GM12872 (cell line): ENCODE results near the gene GSG1L.

Experiments used
- TF ChIP-seq, protein P1 (sequence below): IDR thresholded peaks from 3 replicates; pipeline ENCODE4 v1.5.1; 2011; ENCODE audit warnings: low read depth, mild to moderate bottlenecking, low read length, moderate library complexity; ENCODE audit not compliant: insufficient read depth

GSG1L gene

DNA sequence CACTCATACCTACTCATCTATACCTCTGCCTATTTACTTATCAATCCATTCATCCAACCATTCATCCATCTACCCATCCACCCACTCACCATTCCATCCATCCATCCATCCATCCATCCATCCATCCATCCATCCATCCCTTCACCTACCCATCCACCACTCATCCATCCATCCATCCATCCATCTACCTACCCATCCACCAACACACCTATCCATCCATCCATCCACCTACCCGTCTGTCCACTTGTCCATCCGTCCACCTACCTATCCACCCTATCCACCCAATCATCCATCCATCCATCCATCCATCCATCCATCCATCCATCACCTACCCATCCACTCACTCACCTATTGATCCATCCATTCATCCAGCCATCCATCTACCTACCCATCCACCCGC is 235.7 kb downstream of the GSG1L start:
- TF ChIP-seq, protein P1, sequence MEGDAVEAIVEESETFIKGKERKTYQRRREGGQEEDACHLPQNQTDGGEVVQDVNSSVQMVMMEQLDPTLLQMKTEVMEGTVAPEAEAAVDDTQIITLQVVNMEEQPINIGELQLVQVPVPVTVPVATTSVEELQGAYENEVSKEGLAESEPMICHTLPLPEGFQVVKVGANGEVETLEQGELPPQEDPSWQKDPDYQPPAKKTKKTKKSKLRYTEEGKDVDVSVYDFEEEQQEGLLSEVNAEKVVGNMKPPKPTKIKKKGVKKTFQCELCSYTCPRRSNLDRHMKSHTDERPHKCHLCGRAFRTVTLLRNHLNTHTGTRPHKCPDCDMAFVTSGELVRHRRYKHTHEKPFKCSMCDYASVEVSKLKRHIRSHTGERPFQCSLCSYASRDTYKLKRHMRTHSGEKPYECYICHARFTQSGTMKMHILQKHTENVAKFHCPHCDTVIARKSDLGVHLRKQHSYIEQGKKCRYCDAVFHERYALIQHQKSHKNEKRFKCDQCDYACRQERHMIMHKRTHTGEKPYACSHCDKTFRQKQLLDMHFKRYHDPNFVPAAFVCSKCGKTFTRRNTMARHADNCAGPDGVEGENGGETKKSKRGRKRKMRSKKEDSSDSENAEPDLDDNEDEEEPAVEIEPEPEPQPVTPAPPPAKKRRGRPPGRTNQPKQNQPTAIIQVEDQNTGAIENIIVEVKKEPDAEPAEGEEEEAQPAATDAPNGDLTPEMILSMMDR, result no peak

DNA sequence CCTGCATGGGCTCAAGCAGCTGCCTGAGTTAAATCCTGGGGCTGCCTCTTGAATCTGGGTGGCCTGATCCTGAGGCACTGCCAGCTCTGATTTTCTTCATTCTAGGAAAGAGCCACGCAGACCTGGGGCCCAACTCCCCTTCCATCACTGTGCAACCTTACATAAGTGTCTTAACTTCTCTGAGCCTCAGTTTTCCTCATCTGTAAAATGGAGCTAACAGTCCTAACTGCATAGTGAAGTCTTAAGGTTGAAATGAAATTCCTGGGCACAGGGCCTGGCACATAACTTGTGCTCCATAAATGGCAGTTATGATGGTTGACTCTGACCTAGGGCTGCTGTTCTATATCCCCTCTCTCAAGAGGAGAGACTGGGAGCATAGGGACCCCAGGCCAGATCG is 236.6 kb downstream of the GSG1L start:
- TF ChIP-seq, protein P1, result no peak

DNA sequence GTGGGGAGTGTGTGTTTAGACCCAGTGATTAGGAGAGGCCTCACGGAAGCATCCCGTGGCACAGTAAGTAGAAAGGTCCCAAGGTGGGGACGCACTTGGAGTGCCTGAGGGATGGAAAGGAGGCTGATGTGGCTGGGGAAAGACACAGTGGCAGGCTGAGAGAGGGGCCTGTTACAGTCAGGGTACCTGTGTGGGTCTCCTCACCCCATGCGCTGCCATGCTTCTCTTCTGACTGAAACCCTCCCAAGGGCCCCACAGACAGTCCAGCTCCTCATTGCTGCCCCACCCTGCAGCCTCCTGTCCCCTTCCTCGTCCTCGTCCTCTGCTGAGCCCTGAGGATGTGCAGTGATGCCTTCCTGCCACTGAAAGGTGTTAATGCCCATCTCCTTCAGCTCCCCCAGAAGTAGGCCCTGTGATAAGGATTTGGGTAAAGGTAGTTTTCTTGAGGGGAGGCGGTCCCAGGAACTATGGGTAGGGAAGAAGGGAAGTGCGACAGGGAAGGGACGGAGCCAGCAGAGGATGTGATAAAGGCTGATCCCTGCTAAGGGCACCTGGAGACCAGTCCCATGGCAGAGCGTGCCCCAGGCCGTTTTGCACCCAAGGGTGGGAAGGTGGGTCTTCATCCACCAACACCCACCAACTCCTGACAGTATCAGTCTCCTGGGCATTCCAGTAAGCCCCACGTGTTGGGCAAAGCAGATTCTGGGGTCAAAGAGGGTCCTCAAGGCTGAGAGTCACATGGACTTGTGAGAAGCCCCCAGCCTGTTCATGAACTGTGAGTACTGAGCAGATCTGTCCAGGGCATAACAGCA is 237.2 kb downstream of the GSG1L start:
- TF ChIP-seq, protein P1, result no peak

DNA sequence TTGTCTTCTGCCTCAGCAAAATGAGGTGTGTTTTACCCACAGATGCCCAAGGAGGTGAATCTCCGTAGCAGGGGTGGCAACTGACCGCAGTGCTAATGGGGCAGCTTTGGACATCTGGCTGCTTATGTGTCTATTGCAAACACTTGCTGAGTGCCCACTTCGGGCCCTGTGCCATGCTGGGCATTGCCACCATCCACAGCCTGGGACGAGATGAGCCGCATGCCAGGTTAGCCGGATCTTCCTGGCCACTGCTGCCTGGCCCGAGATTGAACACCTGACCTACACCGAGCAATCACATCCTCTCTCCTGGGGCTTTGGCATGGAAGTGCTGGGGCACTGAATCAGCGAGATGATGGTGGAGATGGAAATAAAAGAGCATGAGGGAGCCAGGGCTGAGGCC is 238.7 kb downstream of the GSG1L start:
- TF ChIP-seq, protein P1, result no peak

DNA sequence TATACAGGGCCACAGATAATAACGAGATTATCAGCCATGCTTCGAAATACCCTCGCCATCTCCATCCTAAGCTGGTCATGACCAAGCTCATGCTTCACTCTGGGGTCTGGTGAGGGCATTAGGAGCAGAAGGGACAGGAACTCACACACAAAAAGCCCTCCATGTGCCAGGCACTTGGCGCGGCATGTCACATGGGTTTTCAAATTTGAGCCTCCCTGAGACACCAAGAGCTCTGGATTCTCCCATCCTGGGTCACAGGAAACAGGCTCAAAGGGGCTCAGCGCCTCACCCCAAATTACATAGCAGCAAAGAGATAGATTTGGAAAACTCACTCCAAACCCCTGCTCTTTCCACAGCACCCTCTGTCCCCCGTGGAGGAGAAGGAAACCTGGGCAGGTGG is 239.5 kb downstream of the GSG1L start:
- TF ChIP-seq, protein P1, result no peak

DNA sequence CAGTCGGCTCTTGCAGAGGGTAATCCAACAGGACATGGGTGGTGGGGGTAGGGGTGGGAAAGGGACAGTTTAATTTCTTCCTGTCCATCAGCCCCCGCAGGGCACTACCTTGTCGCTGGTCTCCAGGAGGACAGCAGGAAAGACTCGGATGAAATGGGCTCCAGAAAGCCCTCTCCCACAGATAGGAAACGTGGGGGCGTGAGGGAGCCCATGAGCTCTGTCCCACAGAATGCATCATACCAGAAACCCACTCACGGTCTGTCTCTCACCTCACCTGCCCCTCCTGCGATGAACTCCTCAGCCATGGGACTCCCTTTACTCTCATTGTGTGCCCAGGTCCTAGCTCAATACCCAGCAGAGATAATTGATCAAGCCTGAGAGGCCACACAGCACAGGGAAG is 240.1 kb downstream of the GSG1L start:
- TF ChIP-seq, protein P1, result no peak

DNA sequence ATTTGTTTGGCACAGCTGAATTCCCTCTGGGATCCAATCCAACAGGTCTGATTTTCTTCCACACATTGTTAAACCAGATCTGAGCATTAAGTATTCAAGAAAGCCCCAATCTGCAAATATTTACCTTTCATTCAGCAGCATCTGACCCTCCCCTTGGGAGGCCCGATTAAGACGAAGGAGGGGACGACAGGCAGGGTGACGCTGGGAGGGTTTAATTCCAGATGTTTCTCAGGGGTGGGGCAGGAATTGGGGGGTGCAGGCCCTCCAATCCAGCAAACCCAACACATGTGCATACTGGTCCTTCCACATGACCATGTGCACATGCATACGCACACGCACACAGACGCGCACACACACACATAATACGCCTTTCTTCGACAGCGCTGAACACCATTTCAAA is 240.5 kb downstream of the GSG1L start:
- TF ChIP-seq, protein P1, result no peak
